Body of pancreas (tissue), 4 donors: ENCODE measurements around the gene IVL. TPM values are rescaled to one million over a fixed set of nuclear protein-coding genes. Genes with fewer than 3 reads are reported as not detected.

ENCODE experiments used
- ATAC-seq: fragments of 150-250 bp; one replicate; pipeline ENCODE4 v1.9.1; 2016
- DNase-seq, 4 donors: peaks; one replicate each; pipeline ENCODE4 v3.0.0-alpha.2; 2019
- H3K27ac ChIP-seq, 4 donors: fragments of 200-600 bp; sonication (generic); 1 replicate in 3 of 4; 2 replicates in 1 of 4; pipeline versions ENCODE4 v1.5.1 to v1.6.1; 2016 to 2019; ENCODE audit warnings: mild to moderate bottlenecking in 1 of 4, mixed read lengths in 1 of 4, moderate library complexity in 1 of 4
- H3K27me3 ChIP-seq, 2 donors: fragments of 200-600 bp; sonication (generic); one replicate each; pipeline ENCODE4 v1.6.0; 2016; ENCODE audit warnings: mild to moderate bottlenecking in 1 of 2
- H3K36me3 ChIP-seq, 2 donors: fragments of 200-600 bp; sonication (generic); replicated peaks in 1 of 2; 2 replicates each; pipeline ENCODE4 v1.5.1; 2016; ENCODE audit warnings: low read depth in 2 of 2; ENCODE audit not compliant: insufficient read depth in 1 of 2
- H3K4me1 ChIP-seq: fragments of 200-600 bp; sonication (generic); one replicate; pipeline ENCODE4 v1.6.0; 2016
- H3K4me3 ChIP-seq, 2 donors: fragments of 200-600 bp; sonication (generic); 1 replicate in 1 of 2; 2 replicates in 1 of 2; pipeline ENCODE4 v1.5.1; 2016 to 2019
- H3K9me3 ChIP-seq, 3 donors: fragments of 200-600 bp; sonication (generic); 1 replicate in 2 of 3; 2 replicates in 1 of 3; pipeline ENCODE4 v1.5.1; 2016
- CTCF ChIP-seq, 7 experiments: fragments of 450-650 bp in 4 of 7; fragments of 200-600 bp in 3 of 7; sonication (generic) in 3 of 7; IDR thresholded peaks; one replicate each; pipeline ENCODE4 v1.5.1; 2016 to 2019; ENCODE audit warnings: antibody characterized with exemption in 7 of 7
- POLR2A ChIP-seq, 3 donors: fragments of 450-650 bp; IDR thresholded peaks; one replicate each; pipeline ENCODE4 v1.6.1; 2016; ENCODE audit warnings: antibody characterized with exemption in 3 of 3, mild to moderate bottlenecking in 2 of 3
- whole genome bisulfite sequencing, 2 donors: methylation state at CpG; one replicate each; pipeline ENCODE4 v1.1.5; 2017; 5-methylcytosine and 5-hydroxymethylcytosine counted together
- intact Hi-C: fragments of 100-400 bp; cut with DNase I; formaldehyde crosslinking; loops from one replicate; pipeline ENCODE4 v1.15.1; 2023
- total RNA-seq, 2 donors: library from RNA; depleted of rRNA; stranded (reverse); fragments of >200 nt; gene quantifications; one replicate each; pipeline ENCODE4 v1.1.0, GENCODE V29; 2016

IVL gene
- total RNA-seq, 2 donors from 2014 or later: not detected

GRCh38 chr1:152951711-152952110 is 43.4 kb downstream of the IVL start:
- ATAC-seq: no peak
- TF ChIP-seq CTCF (IDR thresholded peaks at IDR 0.05) (no peak), POLR2A (IDR thresholded peaks at IDR 0.05) (no peak)
- no peak overlapping the region for H3K4me3 ChIP-seq
- no peaks in the 10 kb centered on the region for H3K4me1 ChIP-seq
- H3K36me3 ChIP-seq: no peaks in the 10 kb centered on the region
- 73 to 78% methylated on average over 5 of the region's 5 CpGs for whole genome bisulfite sequencing, 2 donors
- H3K27me3 ChIP-seq: no peaks in the 10 kb centered on the region
- H3K27ac ChIP-seq: no peak overlapping the region
- H3K9me3 ChIP-seq: no peaks in the 10 kb centered on the region
- DNase-seq: no peak
- intact Hi-C loops: no loop called here

- intact Hi-C loops: no loop called here
- WGBS, 2 donors: 34 to 39% methylated on average over 7 of the region's 7 CpGs
- no peaks in the 10 kb centered on the region for H3K27me3 ChIP-seq
- ATAC-seq: no peak
- TF ChIP-seq CTCF (IDR thresholded peaks at IDR 0.05): no peak
- no peak for TF ChIP-seq POLR2A (IDR thresholded peaks at IDR 0.05)
- no peaks in the 10 kb centered on the region for H3K36me3 ChIP-seq
- H3K27ac ChIP-seq: no peak overlapping the region
- H3K4me1 ChIP-seq: no peaks in the 10 kb centered on the region
- H3K9me3 ChIP-seq: no peaks in the 10 kb centered on the region
- DNase-seq: peak in 1 of 4 donors; percentile 6
- no peak overlapping the region for H3K4me3 ChIP-seq
These were observed 45.4 kb downstream of the IVL start for GRCh38 chr1:152953761-152954160.

- no peaks in the 10 kb centered on the region for H3K4me1 ChIP-seq
- no peak overlapping the region for H3K27ac ChIP-seq
- no peak for TF ChIP-seq POLR2A (IDR thresholded peaks at IDR 0.05)
- TF ChIP-seq CTCF (IDR thresholded peaks at IDR 0.05): no peak
- 69 to 72% methylated on average over 6 of the region's 6 CpGs for WGBS, 2 donors
- DNase-seq (no peak), ATAC-seq (no peak)
- H3K27me3 ChIP-seq: no peaks in the 10 kb centered on the region
- no peak overlapping the region for H3K4me3 ChIP-seq
- H3K9me3 ChIP-seq: no peaks in the 10 kb centered on the region
- intact Hi-C loops: no loop called here
- no peaks in the 10 kb centered on the region for H3K36me3 ChIP-seq
These were observed 46.1 kb downstream of the IVL start for GRCh38 chr1:152954436-152954835.

GRCh38 chr1:152957561-152957960 is 49.2 kb downstream of the IVL start:
- DNase-seq: no peak
- Histone ChIP-seq H3K4me1 (no peaks in the 10 kb centered on the region), H3K9me3 (no peaks in the 10 kb centered on the region), H3K27me3 (no peaks in the 10 kb centered on the region), H3K36me3 (no peaks in the 10 kb centered on the region), H3K27ac (no peak overlapping the region), H3K4me3 (no peak overlapping the region)
- ATAC-seq: no peak
- WGBS, 2 donors: 82 to 87% methylated on average over 3 of the region's 3 CpGs
- intact Hi-C loops: no loop called here
- no peak for TF ChIP-seq CTCF (IDR thresholded peaks at IDR 0.05)
- no peak for TF ChIP-seq POLR2A (IDR thresholded peaks at IDR 0.05)

- Histone ChIP-seq H3K36me3 (no peaks in the 10 kb centered on the region), H3K27ac (no peak overlapping the region), H3K9me3 (no peaks in the 10 kb centered on the region), H3K4me1 (no peaks in the 10 kb centered on the region), H3K4me3 (no peak overlapping the region), H3K27me3 (no peaks in the 10 kb centered on the region)
- intact Hi-C loops: no loop called here
- DNase-seq (no peak), ATAC-seq (no peak)
- no peak for TF ChIP-seq POLR2A (IDR thresholded peaks at IDR 0.05)
- no peak for TF ChIP-seq CTCF (IDR thresholded peaks at IDR 0.05)
- WGBS, 2 donors: 72 to 74% methylated on average over 3 of the region's 3 CpGs
These were observed 50.9 kb downstream of the IVL start for GRCh38 chr1:152959273-152959672.
